ENCODE measurements around the gene SERBP1. TPM values are rescaled to one million over a fixed set of nuclear protein-coding genes. Genes with fewer than 3 reads are reported as not detected.

Gene SERBP1
- total RNA-seq, 6 experiments from 2014 or later, result 65.6 to 156 (median 96.6) TPM

- Histone ChIP-seq H3K27me3 (no peaks in the 10 kb centered on the region), H3K27ac (no peak overlapping the region), H3K4me3 (no peak overlapping the region), H3K9me3 (no peaks in the 10 kb centered on the region), H3K4me1 (no peaks in the 10 kb centered on the region), H3K36me3 (peaks cover 0 to 28% (median 12%) of the 10 kb centered on the region in 4 donors)
- WGBS (ENCODE audit: insufficient coverage, low coverage, low lambda C conversion rate, missing lambda C conversion rate), result 88% methylated on average over 1 of the region's 1 CpG
- no peak for TF ChIP-seq POLR2A (IDR thresholded peaks at IDR 0.05)
- TF ChIP-seq, protein P1, sequence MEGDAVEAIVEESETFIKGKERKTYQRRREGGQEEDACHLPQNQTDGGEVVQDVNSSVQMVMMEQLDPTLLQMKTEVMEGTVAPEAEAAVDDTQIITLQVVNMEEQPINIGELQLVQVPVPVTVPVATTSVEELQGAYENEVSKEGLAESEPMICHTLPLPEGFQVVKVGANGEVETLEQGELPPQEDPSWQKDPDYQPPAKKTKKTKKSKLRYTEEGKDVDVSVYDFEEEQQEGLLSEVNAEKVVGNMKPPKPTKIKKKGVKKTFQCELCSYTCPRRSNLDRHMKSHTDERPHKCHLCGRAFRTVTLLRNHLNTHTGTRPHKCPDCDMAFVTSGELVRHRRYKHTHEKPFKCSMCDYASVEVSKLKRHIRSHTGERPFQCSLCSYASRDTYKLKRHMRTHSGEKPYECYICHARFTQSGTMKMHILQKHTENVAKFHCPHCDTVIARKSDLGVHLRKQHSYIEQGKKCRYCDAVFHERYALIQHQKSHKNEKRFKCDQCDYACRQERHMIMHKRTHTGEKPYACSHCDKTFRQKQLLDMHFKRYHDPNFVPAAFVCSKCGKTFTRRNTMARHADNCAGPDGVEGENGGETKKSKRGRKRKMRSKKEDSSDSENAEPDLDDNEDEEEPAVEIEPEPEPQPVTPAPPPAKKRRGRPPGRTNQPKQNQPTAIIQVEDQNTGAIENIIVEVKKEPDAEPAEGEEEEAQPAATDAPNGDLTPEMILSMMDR (IDR thresholded peaks at IDR 0.05), result no peak
- no peak for DNase-seq
- no peak for ATAC-seq
- intact Hi-C loops (cut with DNase I), result no loop called here
Measured at GRCh38 chr1:67408148-67408547, 22.1 kb downstream of the SERBP1 start.

DNA sequence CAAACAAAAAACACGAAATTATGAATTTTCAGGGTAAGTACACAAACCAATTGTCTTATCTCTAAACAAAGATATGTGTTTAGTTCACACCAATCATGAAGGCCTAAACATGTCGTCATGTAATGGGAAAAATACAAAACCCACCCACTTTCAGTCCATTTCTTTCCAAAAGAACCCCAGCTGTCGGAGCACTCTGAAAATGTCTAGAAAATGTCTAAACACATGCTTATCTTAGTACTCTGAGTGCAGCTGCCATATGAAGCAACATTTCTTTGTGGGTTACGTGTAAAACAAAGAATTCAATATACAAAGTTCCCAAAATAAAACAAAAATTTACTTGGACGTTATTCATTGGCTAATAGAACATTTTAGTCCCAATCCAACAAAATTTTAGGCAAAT is 22.7 kb downstream of the SERBP1 start:
- no peaks in the 10 kb centered on the region for H3K4me1 ChIP-seq
- ATAC-seq (no peak), DNase-seq (no peak)
- peaks cover 0 to 24% (median 10%) of the 10 kb centered on the region in 4 donors for H3K36me3 ChIP-seq
- no peaks in the 10 kb centered on the region for H3K9me3 ChIP-seq
- TF ChIP-seq POLR2A (IDR thresholded peaks at IDR 0.05), result no peak
- TF ChIP-seq, protein P1 (IDR thresholded peaks at IDR 0.05), result no peak
- H3K27ac ChIP-seq, result no peak overlapping the region
- intact Hi-C loops (cut with DNase I), result no loop called here
- H3K4me3 ChIP-seq, result no peak overlapping the region
- H3K27me3 ChIP-seq, result no peaks in the 10 kb centered on the region
- 78% methylated on average over 5 of the region's 5 CpGs for WGBS (ENCODE audit: insufficient coverage, low coverage, low lambda C conversion rate, missing lambda C conversion rate)

DNA sequence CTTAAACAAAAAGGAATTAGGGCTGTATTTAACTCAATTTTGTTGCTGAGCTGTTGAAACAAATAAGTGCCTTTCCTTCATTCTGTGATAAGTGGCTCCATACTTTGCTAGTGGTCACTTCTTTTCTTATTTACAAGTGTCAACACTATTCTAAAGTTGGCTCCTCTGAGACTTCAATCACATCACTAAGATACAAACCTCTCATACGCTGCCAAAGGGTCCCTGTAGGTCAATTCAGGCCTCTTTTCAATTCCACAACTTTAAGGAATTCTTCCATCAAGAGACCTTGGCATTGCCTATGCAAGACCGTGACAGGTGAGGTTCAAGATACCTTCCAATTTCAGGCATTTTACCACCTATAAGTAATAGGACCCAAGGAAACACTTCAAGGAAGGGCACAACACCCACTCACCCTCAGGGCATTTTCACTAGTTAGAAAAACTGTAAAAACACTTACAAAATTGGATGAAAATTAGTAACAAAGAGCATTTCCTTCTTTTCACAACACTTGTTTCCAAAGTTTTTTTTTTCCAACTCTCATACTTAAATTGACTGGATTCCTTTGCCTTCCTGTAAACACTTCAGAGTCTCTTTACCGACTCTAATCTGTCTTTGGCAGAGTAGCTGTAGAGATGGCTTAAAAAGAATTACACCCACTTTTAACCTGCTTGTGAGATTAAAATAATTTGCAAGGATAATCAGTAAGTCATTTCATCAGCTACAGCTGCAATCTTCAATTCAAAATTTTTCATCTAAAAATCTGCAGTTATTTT is 24.5 kb downstream of the SERBP1 start:
- TF ChIP-seq, protein P1 (IDR thresholded peaks at IDR 0.05), result no peak
- TF ChIP-seq POLR2A (IDR thresholded peaks at IDR 0.05), result no peak
- WGBS (ENCODE audit: insufficient coverage, low coverage, low lambda C conversion rate, missing lambda C conversion rate), result 64% methylated on average over 3 of the region's 3 CpGs
- Histone ChIP-seq H3K9me3 (no peaks in the 10 kb centered on the region), H3K36me3 (peaks cover 0 to 7% (median 4%) of the 10 kb centered on the region in 4 donors), H3K4me3 (no peak overlapping the region), H3K27me3 (no peaks in the 10 kb centered on the region), H3K27ac (no peak overlapping the region), H3K4me1 (no peaks in the 10 kb centered on the region)
- ATAC-seq (no peak), DNase-seq (no peak)
- intact Hi-C loops (cut with DNase I), result no loop called here

GRCh38 chr1:67404212-67404620 is 26.0 kb downstream of the SERBP1 start:
- intact Hi-C loops (cut with DNase I), result no loop called here
- Histone ChIP-seq H3K4me1 (no peaks in the 10 kb centered on the region), H3K27me3 (no peaks in the 10 kb centered on the region), H3K9me3 (no peaks in the 10 kb centered on the region), H3K4me3 (no peak overlapping the region), H3K27ac (no peak overlapping the region), H3K36me3 (peaks cover 0 to 5% (median 0%) of the 10 kb centered on the region in 4 donors)
- WGBS (ENCODE audit: insufficient coverage, low coverage, low lambda C conversion rate, missing lambda C conversion rate), result 72% methylated on average over 4 of the region's 5 CpGs
- no peak for DNase-seq
- ATAC-seq, result no peak
- TF ChIP-seq, protein P1 (IDR thresholded peaks at IDR 0.05), result no peak
- no peak for TF ChIP-seq POLR2A (IDR thresholded peaks at IDR 0.05)
